Hepatic stellate cell (primary cell): ENCODE results near the gene RCAN2.
A peak's percentile ranks its signal among the peaks of the same experiment; 100 is the strongest.
"Not testable (repeated sequence)": the region's sequence is repeated elsewhere in the genome, so short reads cannot be mapped to it uniquely, and the experiment has no call there.

Experiments used
- DNase-seq: peaks from one replicate; pipeline ENCODE4 v3.0.0; 2011; ENCODE audit warnings: low spot score

Gene RCAN2

GRCh38 chr6:46387728-46388127, 103.5 kb downstream of the RCAN2 start:
- not testable (repeated sequence) for DNase-seq

- DNase-seq, result no peak
Observed at GRCh38 chr6:46381579-46381978, 109.7 kb downstream of the RCAN2 start.

GRCh38 chr6:46381057-46381456, 110.2 kb downstream of the RCAN2 start:
- DNase-seq, result no peak

GRCh38 chr6:46380152-46380807, 111.0 kb downstream of the RCAN2 start:
- no peak for DNase-seq

- DNase-seq, result no peak
Observed at GRCh38 chr6:46378882-46379416, 112.3 kb downstream of the RCAN2 start.

- DNase-seq, result no peak
Observed at GRCh38 chr6:46378161-46378881, 112.9 kb downstream of the RCAN2 start.

- DNase-seq, result no peak
Observed at GRCh38 chr6:46377209-46377608, 114.0 kb downstream of the RCAN2 start.

- DNase-seq, result no peak
Observed at GRCh38 chr6:46376562-46377061, 114.6 kb downstream of the RCAN2 start.

GRCh38 chr6:46370622-46371021, 120.6 kb downstream of the RCAN2 start:
- peak; percentile 6 for DNase-seq

GRCh38 chr6:46368169-46368536, 123.1 kb downstream of the RCAN2 start:
- DNase-seq, result no peak

- no peak for DNase-seq
Observed at GRCh38 chr6:46367354-46368168, 123.7 kb downstream of the RCAN2 start.

- no peak for DNase-seq
Observed at GRCh38 chr6:46366190-46366900, 124.9 kb downstream of the RCAN2 start.

- DNase-seq, result no peak
Observed at GRCh38 chr6:46357591-46357990, 133.7 kb downstream of the RCAN2 start.

GRCh38 chr6:46356543-46356942, 134.7 kb downstream of the RCAN2 start:
- no peak for DNase-seq

- DNase-seq, result no peak
Observed at GRCh38 chr6:46353528-46353927, 137.7 kb downstream of the RCAN2 start.

GRCh38 chr6:46352541-46353268, 138.5 kb downstream of the RCAN2 start:
- no peak for DNase-seq

- DNase-seq, result no peak
Observed at GRCh38 chr6:46350714-46351113, 140.5 kb downstream of the RCAN2 start.

GRCh38 chr6:46347669-46348068, 143.6 kb downstream of the RCAN2 start:
- no peak for DNase-seq

GRCh38 chr6:46340246-46340645, 151.0 kb downstream of the RCAN2 start:
- DNase-seq, result no peak

- DNase-seq, result no peak
Observed at GRCh38 chr6:46338131-46338530, 153.1 kb downstream of the RCAN2 start.

GRCh38 chr6:46334442-46334841, 156.8 kb downstream of the RCAN2 start:
- no peak for DNase-seq
